OCI-LY1 (cell line): ENCODE measurements around the gene EN2.

Experiments
- H2AFZ ChIP-seq: fragments of 200-600 bp; sonication (generic), shearing (Covaris generic); 2 replicates; pipeline ENCODE4 v1.6.0; 2014; ENCODE audit warnings: antibody characterized with exemption, mild to moderate bottlenecking, low read length
- H3F3A ChIP-seq: fragments of 200-600 bp; sonication (generic), shearing (Covaris generic); 2 replicates; pipeline ENCODE4 v1.6.0; 2014; ENCODE audit warnings: mild to moderate bottlenecking, antibody characterized with exemption, low read length, moderate library complexity; ENCODE audit not compliant: insufficient read depth
- H3K27ac ChIP-seq: fragments of 200-600 bp; sonication (generic); 2 replicates; pipeline ENCODE4 v1.5.1; 2014; ENCODE audit warnings: low read length, mixed run types, mild to moderate bottlenecking, low read depth; ENCODE audit not compliant: poor library complexity, severe bottlenecking
- H3K27me3 ChIP-seq: fragments of 200-600 bp; sonication (generic); 2 replicates; pipeline ENCODE4 v1.6.0; 2014; ENCODE audit warnings: antibody characterized with exemption, mild to moderate bottlenecking, low read length, moderate library complexity; ENCODE audit not compliant: insufficient read depth
- H3K36me3 ChIP-seq: fragments of 200-600 bp; sonication (generic); 2 replicates; pipeline ENCODE4 v1.6.1; 2014; ENCODE audit warnings: mild to moderate bottlenecking, antibody characterized with exemption, low read length, moderate library complexity, mixed read lengths; ENCODE audit not compliant: insufficient read depth
- H3K4me1 ChIP-seq: fragments of 200-600 bp; sonication (generic); 2 replicates; pipeline ENCODE4 v1.5.1; 2014; ENCODE audit warnings: mild to moderate bottlenecking, low read length, moderate library complexity; ENCODE audit not compliant: insufficient read depth, severe bottlenecking
- H3K4me2 ChIP-seq: fragments of 200-600 bp; sonication (generic), shearing (Covaris generic); 2 replicates; pipeline ENCODE4 v1.6.1; 2014; ENCODE audit warnings: low read length
- H3K4me3 ChIP-seq: fragments of 200-600 bp; sonication (generic); 2 replicates; pipeline ENCODE4 v1.5.1; 2014; ENCODE audit warnings: low read length, low read depth, mild to moderate bottlenecking, mixed read lengths; ENCODE audit not compliant: poor library complexity, severe bottlenecking
- H3K79me2 ChIP-seq: fragments of 200-600 bp; shearing (Covaris generic); 2 replicates; pipeline ENCODE4 v1.6.1; 2016; ENCODE audit warnings: mixed run types, low read length, mixed read lengths; ENCODE audit not compliant: insufficient read depth
- H3K9ac ChIP-seq: fragments of 200-600 bp; sonication (generic), shearing (Covaris generic); 2 replicates; pipeline ENCODE4 v1.6.1; 2014; ENCODE audit warnings: mild to moderate bottlenecking, low read length, mixed read lengths
- H3K9me2 ChIP-seq: fragments of 200-600 bp; sonication (generic), shearing (Covaris generic); 2 replicates; pipeline ENCODE4 v1.6.1; 2014; ENCODE audit warnings: low read depth, mild to moderate bottlenecking, low read length, mixed read lengths
- H3K9me3 ChIP-seq: fragments of 200-600 bp; shearing (Covaris generic); 2 replicates; pipeline ENCODE4 v1.6.1; 2014; ENCODE audit warnings: low read length, mixed read lengths
- H4K20me1 ChIP-seq: fragments of 200-600 bp; sonication (generic), shearing (Covaris generic); 2 replicates; pipeline ENCODE4 v1.6.0; 2016; ENCODE audit warnings: mild to moderate bottlenecking, low read length; ENCODE audit not compliant: insufficient read depth
- CTCF ChIP-seq: fragments of 200-600 bp; sonication (generic), shearing (Covaris generic); IDR thresholded peaks from 2 replicates; pipeline ENCODE4 v1.5.1; 2017; ENCODE audit warnings: mild to moderate bottlenecking, antibody characterized with exemption, low read length, moderate library complexity, mixed read lengths
- EZH2 ChIP-seq: fragments of 200-600 bp; sonication (generic), shearing (Covaris generic); IDR thresholded peaks from 2 replicates; pipeline ENCODE4 v1.8.0; 2017; ENCODE audit warnings: borderline replicate concordance, mixed run types, mild to moderate bottlenecking, antibody characterized with exemption, low read length, moderate library complexity, mixed read lengths

The EN2 gene

DNA sequence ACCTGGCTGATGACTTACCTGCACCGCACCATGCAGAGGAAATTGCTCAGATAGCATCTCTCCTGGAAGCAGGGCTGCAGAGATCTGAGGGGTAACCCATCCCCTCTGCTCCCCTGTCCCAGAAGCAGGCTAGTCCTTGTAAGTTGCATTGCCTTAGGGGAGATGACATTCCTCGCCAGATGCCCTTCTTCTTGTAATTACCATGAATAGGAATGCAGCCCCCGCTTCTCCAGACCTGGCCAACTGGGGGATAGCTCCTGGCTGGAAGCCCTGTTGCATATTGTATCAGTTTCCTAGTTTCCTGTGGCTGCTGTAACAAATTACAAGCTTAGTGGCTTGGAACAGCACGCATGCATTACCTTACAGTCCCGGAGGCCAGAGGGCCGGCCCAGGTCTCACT, 47.5 kb upstream of the EN2 start:
- no peak overlapping the region for H3K9ac ChIP-seq
- no peaks in the 10 kb centered on the region for H3K36me3 ChIP-seq
- H4K20me1 ChIP-seq: no peaks in the 10 kb centered on the region
- H3K4me3 ChIP-seq: no peak overlapping the region
- TF ChIP-seq CTCF (no peak), EZH2 (no peak)
- H3K4me2 ChIP-seq: no peak overlapping the region
- no peaks in the 10 kb centered on the region for H3K9me2 ChIP-seq
- peaks cover 6% of the 10 kb centered on the region; the same call in 1 of the 2 replicates for H3K27me3 ChIP-seq
- H2AFZ ChIP-seq: no peak overlapping the region
- no peaks in the 10 kb centered on the region for H3K9me3 ChIP-seq
- H3K27ac ChIP-seq: no peak overlapping the region
- no peaks in the 10 kb centered on the region for H3F3A ChIP-seq
- no peaks in the 10 kb centered on the region for H3K79me2 ChIP-seq
- H3K4me1 ChIP-seq: no peaks in the 10 kb centered on the region

DNA sequence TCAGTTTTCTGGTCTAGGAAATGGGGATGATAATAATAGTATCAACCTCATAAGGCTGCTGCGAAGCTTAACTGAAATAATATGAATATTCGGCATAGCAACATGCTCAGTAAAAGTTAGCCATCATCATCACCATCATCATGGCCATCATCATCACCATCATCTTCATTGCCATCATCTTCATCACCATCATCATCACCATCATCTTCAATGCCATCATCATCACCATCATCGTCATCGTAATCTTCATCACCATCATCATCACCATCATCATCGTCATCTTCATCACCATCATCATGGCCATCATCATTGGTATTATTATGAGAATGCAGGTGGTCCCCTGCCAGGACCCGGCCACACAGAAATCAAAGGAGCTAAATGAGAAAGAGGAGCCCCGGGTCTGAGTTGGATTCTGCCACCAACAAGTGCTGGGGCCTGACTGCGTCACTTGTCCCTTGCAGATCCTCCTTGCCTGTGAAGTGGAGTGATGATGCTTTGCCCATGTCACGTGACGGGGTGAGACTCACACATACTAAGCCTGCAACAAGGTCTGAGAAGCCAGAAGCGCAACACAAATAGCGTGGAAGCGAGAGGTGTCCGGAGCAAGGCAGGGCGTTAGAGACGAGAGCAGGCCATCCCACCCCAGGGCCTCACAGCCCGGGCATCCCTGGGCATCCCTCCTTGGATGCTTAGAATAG, 46.1 kb upstream of the EN2 start:
- H3K36me3 ChIP-seq: no peaks in the 10 kb centered on the region
- H3K4me1 ChIP-seq: no peaks in the 10 kb centered on the region
- no peak overlapping the region for H2AFZ ChIP-seq
- H3K27ac ChIP-seq: no peak overlapping the region
- no peaks in the 10 kb centered on the region for H3K9me2 ChIP-seq
- TF ChIP-seq EZH2 (no peak), CTCF (no peak)
- H3K9me3 ChIP-seq: no peaks in the 10 kb centered on the region
- no peak overlapping the region for H3K4me2 ChIP-seq
- H3K9ac ChIP-seq: no peak overlapping the region
- H3K4me3 ChIP-seq: no peak overlapping the region
- no peaks in the 10 kb centered on the region for H3K79me2 ChIP-seq
- H3K27me3 ChIP-seq: no peaks in the 10 kb centered on the region; the same call in 1 of the 2 replicates
- H4K20me1 ChIP-seq: no peaks in the 10 kb centered on the region
- H3F3A ChIP-seq: no peaks in the 10 kb centered on the region

DNA sequence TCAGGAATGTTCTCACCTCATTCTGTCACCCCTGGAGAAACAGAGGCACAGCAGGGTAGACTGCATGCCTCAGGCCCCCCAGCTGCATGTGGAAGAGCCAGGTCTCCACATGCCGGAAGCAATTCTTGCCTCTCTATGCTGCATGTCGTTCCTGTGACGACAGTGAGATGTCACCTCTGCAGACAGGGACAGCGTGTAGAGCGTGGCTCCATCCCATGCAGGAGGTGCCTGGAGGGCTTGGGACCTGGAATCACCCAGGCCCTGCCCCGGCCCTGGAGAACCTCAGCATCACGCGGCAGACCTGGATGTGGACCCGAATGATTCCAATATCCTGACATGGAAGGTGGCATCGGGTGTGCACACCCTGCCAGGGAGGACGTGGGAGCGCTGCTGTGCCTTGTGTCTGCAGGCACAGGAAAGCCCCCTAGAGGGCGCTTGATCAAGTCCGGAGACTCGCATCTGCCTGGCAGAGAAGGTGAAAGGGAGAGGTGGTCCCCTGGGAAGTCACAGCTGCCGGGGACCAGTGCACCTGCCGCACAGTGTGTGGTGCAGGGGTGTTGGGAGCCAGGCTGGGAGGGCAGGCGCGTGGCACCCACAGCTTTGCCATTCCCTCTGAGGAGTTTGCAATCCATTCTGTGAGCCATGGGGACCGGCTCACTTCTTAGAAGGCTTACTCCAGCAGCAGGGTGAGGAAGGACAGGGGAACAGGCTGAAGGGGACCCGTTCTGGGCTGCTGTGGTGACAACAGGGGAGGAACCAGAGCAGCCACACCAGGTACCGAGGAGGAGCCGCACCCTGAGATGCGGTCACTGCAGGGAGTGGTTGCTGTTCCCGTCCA, 45.3 kb upstream of the EN2 start:
- TF ChIP-seq CTCF: peak; percentile 95
- no peak for TF ChIP-seq EZH2
- H3K9ac ChIP-seq: no peak overlapping the region
- H3F3A ChIP-seq: no peaks in the 10 kb centered on the region
- H4K20me1 ChIP-seq: no peaks in the 10 kb centered on the region
- no peak overlapping the region for H3K4me3 ChIP-seq
- H3K4me2 ChIP-seq: no peak overlapping the region
- H3K9me3 ChIP-seq: no peaks in the 10 kb centered on the region
- no peak overlapping the region for H3K27ac ChIP-seq
- H3K36me3 ChIP-seq: no peaks in the 10 kb centered on the region
- no peaks in the 10 kb centered on the region for H3K4me1 ChIP-seq
- H3K9me2 ChIP-seq: no peaks in the 10 kb centered on the region
- no peak overlapping the region for H2AFZ ChIP-seq
- H3K27me3 ChIP-seq: no peaks in the 10 kb centered on the region; the same call in 1 of the 2 replicates
- no peaks in the 10 kb centered on the region for H3K79me2 ChIP-seq
